A549 (cell line): ENCODE data around the gene FADS3. TPM values are rescaled to one million over a fixed set of nuclear protein-coding genes. Genes with fewer than 3 reads are reported as not detected.

ENCODE experiments used
- ATAC-seq, 2 experiments: fragments of 200-7000 bp in 1 of 2; fragments of >200 bp in 1 of 2; cut with Nextera tagmentation in 1 of 2; cut with Tn5 transposase in 1 of 2; 3 replicates each; pipeline versions ENCODE4 v1.8.0 to v1.9.1; 2018 to 2020; ENCODE audit warnings: mild to moderate bottlenecking in 1 of 2, moderate library complexity in 1 of 2
- CTCF ChIA-PET: fragments of 300-600 bp; sonication (Branson Sonifier 250); formaldehyde crosslinking; extraction: SDS; loops from one replicate; lab custom pipeline; 2021; ENCODE audit warnings: antibody characterized with exemption, inconsistent platforms; lab: Yijun Ruan, JAX
- POLR2A ChIA-PET: fragments of 350-600 bp; formaldehyde crosslinking; extraction: SDS; loops from one replicate; lab custom pipeline; 2021; ENCODE audit warnings: antibody characterized with exemption, inconsistent platforms; lab: Yijun Ruan, JAX
- DNase-seq, 2 experiments: peaks; one replicate each; pipeline versions ENCODE4 v3.0.0 to v3.0.0-alpha.2; 2011 to 2016; ENCODE audit warnings: low read depth in 1 of 2, low spot score in 1 of 2
- FAIRE-seq: peaks from 2 replicates; lab custom pipeline; 2011; peaks lifted over from hg19 to GRCh38; lab: Jason Lieb, UNC
- H3K27ac ChIP-seq, 2 experiments: fragments of >200 bp; sonication (Bioruptor Twin); formaldehyde crosslinking; 3 replicates each; pipeline ENCODE4 v1.5.1; 2016 to 2017
- H3K4me1 ChIP-seq: fragments of >200 bp; sonication (Bioruptor Twin); formaldehyde crosslinking; 3 replicates; pipeline ENCODE4 v1.6.1; 2016
- H3K4me2 ChIP-seq: fragments of >200 bp; sonication (Bioruptor Twin); formaldehyde crosslinking; 3 replicates; pipeline ENCODE4 v1.6.1; 2016
- H3K4me3 ChIP-seq: fragments of >200 bp; sonication (Bioruptor Twin); formaldehyde crosslinking; 3 replicates; pipeline ENCODE4 v1.5.1; 2016
- H3K9me3 ChIP-seq: fragments of >200 bp; sonication (Bioruptor Twin); formaldehyde crosslinking; 3 replicates; pipeline ENCODE4 v1.6.1; 2016
- BCL3 ChIP-seq: fragments of >200 bp; sonication (Bioruptor Twin); formaldehyde crosslinking; IDR thresholded peaks from 3 replicates; pipeline ENCODE4 v1.6.1; 2016
- CBX8 ChIP-seq: fragments of 200-600 bp; sonication (generic); IDR thresholded peaks from 2 replicates; pipeline ENCODE4 v1.6.1; 2016
- EHF ChIP-seq: fragments of 250-450 bp; sonication (Bioruptor Pico); IDR thresholded peaks from 2 replicates; pipeline ENCODE4 v1.5.0; 2020; ENCODE audit warnings: mild to moderate bottlenecking
- EHMT2 ChIP-seq: fragments of 200-600 bp; sonication (generic); IDR thresholded peaks from 2 replicates; pipeline ENCODE4 v1.6.1; 2016; ENCODE audit warnings: antibody characterized with exemption, low read depth, mild to moderate bottlenecking, moderate library complexity
- ESRRA ChIP-seq: fragments of 150-350 bp; IDR thresholded peaks from 2 replicates; pipeline ENCODE4 v1.6.1; 2014; ENCODE audit warnings: mild to moderate bottlenecking, low read length, borderline replicate concordance
- FOSB ChIP-seq: fragments of 250-450 bp; sonication (Bioruptor Pico); IDR thresholded peaks from 2 replicates; pipeline ENCODE4 v1.5.0; 2020; ENCODE audit warnings: mild to moderate bottlenecking, moderate library complexity
- FOSL2 ChIP-seq, 2 experiments: fragments of 450-650 bp in 1 of 2; fragments of >200 bp in 1 of 2; sonication (Bioruptor Twin) in 1 of 2; formaldehyde crosslinking; IDR thresholded peaks; 2 replicates each; pipeline versions ENCODE4 v1.5.0 to v1.6.1; 2016 to 2020; ENCODE audit warnings: mild to moderate bottlenecking in 1 of 2, moderate library complexity in 1 of 2
- HDAC2 ChIP-seq: fragments of 200-600 bp; sonication (generic); IDR thresholded peaks from 2 replicates; pipeline ENCODE4 v1.6.1; 2016
- HEYL ChIP-seq: fragments of 250-450 bp; sonication (Bioruptor Pico); IDR thresholded peaks from 2 replicates; pipeline ENCODE4 v1.8.0; 2021; ENCODE audit warnings: mild to moderate bottlenecking, moderate library complexity
- HMGXB4 ChIP-seq: fragments of 250-450 bp; sonication (Bioruptor Pico); IDR thresholded peaks from 2 replicates; pipeline ENCODE4 v1.5.0; 2021; ENCODE audit warnings: mild to moderate bottlenecking, moderate library complexity, borderline replicate concordance
- HOXB13 ChIP-seq: fragments of 250-450 bp; sonication (Bioruptor Pico); IDR thresholded peaks from 2 replicates; pipeline ENCODE4 v1.5.0; 2020; ENCODE audit warnings: low read depth, mild to moderate bottlenecking, moderate library complexity
- HOXB5 ChIP-seq: fragments of 250-450 bp; sonication (Bioruptor Pico); IDR thresholded peaks from 2 replicates; pipeline ENCODE4 v1.5.0; 2020; ENCODE audit warnings: mild to moderate bottlenecking, moderate library complexity
- MAX ChIP-seq: IDR thresholded peaks from 2 replicates; pipeline ENCODE4 v1.6.1; 2012
- MYC ChIP-seq: IDR thresholded peaks from 2 replicates; pipeline ENCODE4 v1.6.1; 2012; ENCODE audit warnings: mild to moderate bottlenecking, inconsistent platforms, low read length, improper control_type of control experiment, borderline replicate concordance
- NPAS2 ChIP-seq: fragments of 250-450 bp; sonication (Bioruptor Pico); IDR thresholded peaks from 2 replicates; pipeline ENCODE4 v1.8.0; 2022; ENCODE audit warnings: mild to moderate bottlenecking, moderate library complexity, borderline replicate concordance
- NR3C1 ChIP-seq: fragments of >200 bp; sonication (Bioruptor Twin); formaldehyde crosslinking; IDR thresholded peaks from 3 replicates; pipeline ENCODE4 v1.6.1; 2017
- POLR2A ChIP-seq: IDR thresholded peaks from 2 replicates; pipeline ENCODE4 v1.6.1; 2012; ENCODE audit warnings: mild to moderate bottlenecking, low read length
- RARB ChIP-seq: fragments of 250-450 bp; sonication (Bioruptor Pico); IDR thresholded peaks from 2 replicates; pipeline ENCODE4 v1.8.0; 2021; ENCODE audit warnings: mild to moderate bottlenecking, moderate library complexity
- RFX5 ChIP-seq: fragments of 450-650 bp; IDR thresholded peaks from 2 replicates; pipeline ENCODE4 v1.7.1; 2014; ENCODE audit warnings: antibody characterized with exemption, mild to moderate bottlenecking, moderate library complexity
- RNF2 ChIP-seq: fragments of 200-600 bp; sonication (generic); IDR thresholded peaks from 2 replicates; pipeline ENCODE4 v1.6.1; 2016; ENCODE audit warnings: low read depth, mild to moderate bottlenecking, antibody characterized with exemption, moderate library complexity, borderline replicate concordance
- WGBS: methylation state at CpG from one replicate; pipeline ENCODE4 v1.1.6; 2017; ENCODE audit errors: missing lambda C conversion rate; 5-methylcytosine and 5-hydroxymethylcytosine counted together
- polyA plus RNA-seq, 4 experiments: library from polyadenylated mRNA; depleted of rRNA in 3 of 4; stranded (reverse); fragments of >200 nt; fragmentation: RNase III in 1 of 4; extraction: RNeasy Plus Mini Kit Qiagen cat#74134 plus additional on column Dnase treatment in 1 of 4; gene quantifications; 2 replicates in 3 of 4; 3 replicates in 1 of 4; pipeline ENCODE4 v1.2.3, GENCODE V29; 2011 to 2017
- TF ChIP-seq, protein P1 (sequence below): fragments of 250-450 bp; sonication (Bioruptor Pico); IDR thresholded peaks from 2 replicates; pipeline ENCODE4 v1.5.0; 2020; ENCODE audit warnings: low read depth, mild to moderate bottlenecking, moderate library complexity
- TF ChIP-seq, protein P2 (sequence below): fragments of 450-650 bp; IDR thresholded peaks from 2 replicates; pipeline ENCODE4 v1.6.1; 2014; ENCODE audit warnings: antibody characterized with exemption
- TF ChIP-seq, protein P3 (sequence below): fragments of 150-350 bp; IDR thresholded peaks from 2 replicates; pipeline ENCODE4 v1.6.1; 2014; ENCODE audit warnings: low read depth, mild to moderate bottlenecking, low read length

FADS3 gene
- polyA plus RNA-seq, 2 of the 4 experiments (the other 2 are of a cell fraction): 17.5 to 36.3 TPM

DNA sequence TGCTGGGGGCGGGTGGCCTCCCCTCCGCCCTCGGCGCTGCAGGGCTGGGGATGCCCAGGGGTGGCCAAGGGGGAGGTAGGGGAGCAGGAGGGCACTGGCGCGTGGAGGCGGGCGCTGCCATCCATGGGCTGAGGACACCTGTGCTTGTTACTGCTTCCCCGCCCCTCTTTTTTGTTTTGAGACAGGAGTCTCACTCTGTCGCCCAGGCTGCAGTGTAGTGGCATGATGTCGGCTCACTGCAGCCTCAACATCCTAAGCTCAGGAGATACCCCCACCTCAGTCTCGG is 683 bp upstream of the FADS3 start (continued):
- TF ChIP-seq RFX5 (no peak), EHMT2 (no peak), NPAS2 (CRISPR knock-in tag) (no peak)
- TF ChIP-seq, protein P1, sequence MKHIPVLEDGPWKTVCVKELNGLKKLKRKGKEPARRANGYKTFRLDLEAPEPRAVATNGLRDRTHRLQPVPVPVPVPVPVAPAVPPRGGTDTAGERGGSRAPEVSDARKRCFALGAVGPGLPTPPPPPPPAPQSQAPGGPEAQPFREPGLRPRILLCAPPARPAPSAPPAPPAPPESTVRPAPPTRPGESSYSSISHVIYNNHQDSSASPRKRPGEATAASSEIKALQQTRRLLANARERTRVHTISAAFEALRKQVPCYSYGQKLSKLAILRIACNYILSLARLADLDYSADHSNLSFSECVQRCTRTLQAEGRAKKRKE (CRISPR knock-in tag): no peak
- TF ChIP-seq, all 56 proteins: peak for 0

DNA sequence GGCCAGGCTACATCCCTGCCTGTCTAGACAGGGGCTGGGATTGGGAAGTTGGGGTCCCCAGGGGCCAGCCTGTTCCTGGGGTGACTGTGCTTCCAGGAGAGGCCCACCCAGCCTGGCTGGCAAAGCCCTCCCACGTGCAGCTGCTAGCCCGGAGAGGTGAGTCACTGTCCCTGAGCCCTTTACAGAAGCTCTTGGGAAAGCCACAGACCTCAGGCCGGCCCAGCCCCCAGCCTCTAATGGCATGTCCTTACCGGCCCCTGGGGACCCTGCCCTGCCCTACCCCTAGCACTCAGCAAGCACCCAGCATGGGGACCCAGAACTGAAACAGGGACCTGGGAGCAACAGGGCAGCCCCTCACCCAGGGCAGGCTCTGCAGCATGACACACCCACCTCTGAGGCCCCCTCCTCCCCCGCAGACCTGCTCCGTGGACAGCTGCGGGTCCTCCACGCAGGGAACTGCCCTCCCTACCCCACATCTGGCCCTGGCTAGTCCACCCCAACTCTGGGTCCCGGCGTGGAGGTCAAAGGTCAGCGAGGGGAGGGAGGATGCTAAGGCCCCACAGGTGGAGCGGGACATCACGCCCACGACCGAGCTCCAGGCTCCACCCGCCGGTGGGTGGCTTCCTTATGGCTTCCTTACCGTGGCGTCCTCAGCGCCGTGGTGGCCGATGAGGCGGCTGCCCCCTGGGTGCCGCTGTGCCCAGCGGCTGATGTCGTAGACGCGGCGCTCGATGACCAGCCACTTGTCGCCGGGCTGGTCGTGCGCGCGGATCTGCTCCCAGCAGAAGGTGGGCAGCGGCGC is 615 bp downstream of the FADS3 start:
- ChIA-PET CTCF (interaction anchor here (0.7 to 16.0 kb wide), 9 partner anchors 7 to 191 kb away, joined by 3 to 124 read pairs (median 4); partner anchors contain the start of genes FEN1 and TMEM258), POLR2A (interaction anchor here (0.6 to 1.2 kb wide), 3 partner anchors 72 to 233 kb away, joined by 3 to 4 read pairs (median 3); partner anchors contain the start of gene INCENP)
- FAIRE-seq: no peak
- WGBS: under 1% methylated on average over 28 of the region's 38 CpGs
- peak; percentile 55 to 62 for ATAC-seq
- Histone ChIP-seq H3K27ac (peak overlapping the region; percentile 82 to 91), H3K4me2 (peak overlapping the region; percentile 92), H3K4me1 (peaks cover 39% of the 10 kb centered on the region), H3K4me3 (peak overlapping the region; percentile 73), H3K9me3 (peaks cover 8% of the 10 kb centered on the region)
- TF ChIP-seq HMGXB4 (CRISPR knock-in tag): no peak
- TF ChIP-seq HDAC2: no peak
- TF ChIP-seq, protein P2, sequence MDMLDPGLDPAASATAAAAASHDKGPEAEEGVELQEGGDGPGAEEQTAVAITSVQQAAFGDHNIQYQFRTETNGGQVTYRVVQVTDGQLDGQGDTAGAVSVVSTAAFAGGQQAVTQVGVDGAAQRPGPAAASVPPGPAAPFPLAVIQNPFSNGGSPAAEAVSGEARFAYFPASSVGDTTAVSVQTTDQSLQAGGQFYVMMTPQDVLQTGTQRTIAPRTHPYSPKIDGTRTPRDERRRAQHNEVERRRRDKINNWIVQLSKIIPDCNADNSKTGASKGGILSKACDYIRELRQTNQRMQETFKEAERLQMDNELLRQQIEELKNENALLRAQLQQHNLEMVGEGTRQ: 0 out of 2 replicates have a peak, but pooled peaks have one; percentile 33
- TF ChIP-seq POLR2A: no peak
- TF ChIP-seq HOXB13: no peak
- TF ChIP-seq RNF2: no peak
- no peak for TF ChIP-seq EHMT2
- no peak for TF ChIP-seq FOSL2 (IDR thresholded peaks at IDR 0.05)
- TF ChIP-seq FOSL2 (CRISPR knock-in tag; IDR thresholded peaks at IDR 0.05): peak; percentile 73
- TF ChIP-seq BCL3: no peak
- TF ChIP-seq MAX: 0 out of 2 replicates have a peak, but pooled peaks have one; percentile 34
- TF ChIP-seq ESRRA: no peak
- DNase-seq: peak; percentile 50

DNA sequence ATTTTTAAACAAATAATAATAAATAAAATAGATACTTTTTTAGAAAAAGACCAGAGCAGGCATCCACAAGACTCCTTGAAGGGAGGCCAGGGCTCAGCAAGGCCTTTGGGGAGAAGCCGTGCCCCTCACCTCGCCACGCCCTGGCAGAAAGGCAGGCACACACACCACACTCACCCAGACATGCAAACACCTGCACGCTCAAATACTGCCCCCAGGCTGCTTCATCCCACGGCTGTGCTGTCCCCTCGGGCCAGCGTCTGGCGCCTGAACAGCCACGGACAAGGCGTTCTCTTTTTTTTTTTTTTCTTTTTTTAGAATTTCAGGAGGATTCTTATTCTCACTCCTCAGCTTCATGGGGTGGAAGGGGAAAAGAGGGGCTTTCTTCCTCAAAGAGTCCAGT is 1.5 kb downstream of the FADS3 start:
- H3K4me3 ChIP-seq: no peak overlapping the region; the same call in 2 of the 3 replicates
- WGBS: 89% methylated on average over 10 of the region's 10 CpGs
- FAIRE-seq: no peak
- no peak for TF ChIP-seq FOSB (CRISPR knock-in tag)
- no peak for TF ChIP-seq HEYL (CRISPR knock-in tag)
- TF ChIP-seq EHF (CRISPR knock-in tag): no peak
- TF ChIP-seq, protein P3, sequence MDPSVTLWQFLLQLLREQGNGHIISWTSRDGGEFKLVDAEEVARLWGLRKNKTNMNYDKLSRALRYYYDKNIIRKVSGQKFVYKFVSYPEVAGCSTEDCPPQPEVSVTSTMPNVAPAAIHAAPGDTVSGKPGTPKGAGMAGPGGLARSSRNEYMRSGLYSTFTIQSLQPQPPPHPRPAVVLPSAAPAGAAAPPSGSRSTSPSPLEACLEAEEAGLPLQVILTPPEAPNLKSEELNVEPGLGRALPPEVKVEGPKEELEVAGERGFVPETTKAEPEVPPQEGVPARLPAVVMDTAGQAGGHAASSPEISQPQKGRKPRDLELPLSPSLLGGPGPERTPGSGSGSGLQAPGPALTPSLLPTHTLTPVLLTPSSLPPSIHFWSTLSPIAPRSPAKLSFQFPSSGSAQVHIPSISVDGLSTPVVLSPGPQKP: no peak
- no peak for TF ChIP-seq MYC
- no peak for TF ChIP-seq HOXB13
- TF ChIP-seq RARB (CRISPR knock-in tag): no peak
- no peak for TF ChIP-seq HOXB5 (CRISPR knock-in tag)
- TF ChIP-seq FOSL2 (IDR thresholded peaks at IDR 0.05): no peak
- no peak for TF ChIP-seq FOSL2 (CRISPR knock-in tag; IDR thresholded peaks at IDR 0.05)
- TF ChIP-seq CBX8: no peak
- TF ChIP-seq NR3C1: no peak
- H3K9me3 ChIP-seq: peaks cover 8% of the 10 kb centered on the region
- ChIA-PET CTCF (interaction anchor here (0.6 to 16.0 kb wide), 9 partner anchors 8 to 192 kb away, joined by 3 to 124 read pairs (median 6); no protein-coding TSS in a partner anchor), POLR2A (interaction anchor here (1.2 kb wide), 1 partner anchor 75 kb away, joined by 4 read pairs; no protein-coding TSS in a partner anchor)
- H3K27ac ChIP-seq: peak overlapping the region in 1 of 2 experiments; percentile 91; a peak in 3 of 6 replicates
- no peak for DNase-seq
- no peak for ATAC-seq
- H3K4me1 ChIP-seq: peaks cover 39% of the 10 kb centered on the region
- peak overlapping the region; percentile 92 for H3K4me2 ChIP-seq
